ENCODE data around the gene SAP25. TPM values are rescaled to one million over a fixed set of nuclear protein-coding genes. Genes with fewer than 3 reads are reported as not detected.
"Not testable (repeated sequence)": the region's sequence is repeated elsewhere in the genome, so short reads cannot be mapped to it uniquely, and the experiment has no call there.

The SAP25 gene
- total RNA-seq, 4 donors from 2014 or later, result 2.4 to 8.4 (median 4.6) TPM

GRCh38 chr7:100545360-100546128 is 28.2 kb downstream of the SAP25 start:
- no peaks in the 10 kb centered on the region for H3K27me3 ChIP-seq
- H3K4me3 ChIP-seq, result peak overlapping the region in 2 of 4 donors; percentile 0 to 3
- peak overlapping the region; percentile 72 to 92 (median 82) for H3K27ac ChIP-seq
- DNase-seq (ENCODE audit: low spot score in 2 of 2), result peak in 1 of 2 donors; percentile 47
- peaks cover 0 to 8% (median 0%) of the 10 kb centered on the region in 3 donors for H3K36me3 ChIP-seq
- no peaks in the 10 kb centered on the region for H3K9me3 ChIP-seq
- peak; percentile 17 to 65 for TF ChIP-seq EP300 (IDR thresholded peaks at IDR 0.05)
- TF ChIP-seq POLR2A (IDR thresholded peaks at IDR 0.05), result no peak
- TF ChIP-seq, protein P1, sequence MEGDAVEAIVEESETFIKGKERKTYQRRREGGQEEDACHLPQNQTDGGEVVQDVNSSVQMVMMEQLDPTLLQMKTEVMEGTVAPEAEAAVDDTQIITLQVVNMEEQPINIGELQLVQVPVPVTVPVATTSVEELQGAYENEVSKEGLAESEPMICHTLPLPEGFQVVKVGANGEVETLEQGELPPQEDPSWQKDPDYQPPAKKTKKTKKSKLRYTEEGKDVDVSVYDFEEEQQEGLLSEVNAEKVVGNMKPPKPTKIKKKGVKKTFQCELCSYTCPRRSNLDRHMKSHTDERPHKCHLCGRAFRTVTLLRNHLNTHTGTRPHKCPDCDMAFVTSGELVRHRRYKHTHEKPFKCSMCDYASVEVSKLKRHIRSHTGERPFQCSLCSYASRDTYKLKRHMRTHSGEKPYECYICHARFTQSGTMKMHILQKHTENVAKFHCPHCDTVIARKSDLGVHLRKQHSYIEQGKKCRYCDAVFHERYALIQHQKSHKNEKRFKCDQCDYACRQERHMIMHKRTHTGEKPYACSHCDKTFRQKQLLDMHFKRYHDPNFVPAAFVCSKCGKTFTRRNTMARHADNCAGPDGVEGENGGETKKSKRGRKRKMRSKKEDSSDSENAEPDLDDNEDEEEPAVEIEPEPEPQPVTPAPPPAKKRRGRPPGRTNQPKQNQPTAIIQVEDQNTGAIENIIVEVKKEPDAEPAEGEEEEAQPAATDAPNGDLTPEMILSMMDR (IDR thresholded peaks at IDR 0.05), result peak in 2 of 5 experiments; percentile 14 to 17
- WGBS, 2 donors, result 20 to 29% methylated on average over 3 of the region's 3 CpGs
- peaks cover 4 to 88% (median 64%) of the 10 kb centered on the region in 4 donors for H3K4me1 ChIP-seq

DNA sequence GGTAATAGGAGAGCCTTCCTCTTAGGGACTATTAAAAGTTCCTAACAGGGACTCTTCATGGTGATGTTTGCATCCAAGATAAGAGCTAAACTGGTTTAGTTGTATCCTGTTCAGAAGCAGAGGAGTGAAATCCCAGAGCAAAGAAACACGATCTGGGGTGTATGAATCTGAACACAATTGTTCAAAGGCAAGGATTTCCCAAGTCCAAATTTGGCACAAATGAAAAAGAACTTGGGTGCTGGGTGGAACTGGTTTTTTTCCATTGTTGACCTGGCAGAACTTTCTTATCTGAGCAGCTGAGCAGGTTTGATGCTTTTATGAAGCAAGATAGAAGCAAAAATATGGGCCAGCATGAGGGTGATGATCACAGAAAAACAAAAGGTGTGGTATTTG is 28.7 kb downstream of the SAP25 start:
- H3K4me3 ChIP-seq, result peak overlapping the region in 1 of 4 donors; percentile 3
- H3K27me3 ChIP-seq, result no peaks in the 10 kb centered on the region
- WGBS, 2 donors, result 6 to 20% methylated on average over 1 of the region's 1 CpG
- DNase-seq (ENCODE audit: low spot score in 2 of 2), result no peak
- H3K36me3 ChIP-seq, result peaks cover 0 to 4% (median 0%) of the 10 kb centered on the region in 3 donors
- H3K4me1 ChIP-seq, result peaks cover 4 to 94% (median 69%) of the 10 kb centered on the region in 4 donors
- H3K9me3 ChIP-seq, result no peaks in the 10 kb centered on the region
- peak overlapping the region; percentile 72 to 92 (median 82) for H3K27ac ChIP-seq
- TF ChIP-seq, protein P1 (IDR thresholded peaks at IDR 0.05), result no peak
- TF ChIP-seq EP300 (IDR thresholded peaks at IDR 0.05), result peak in 1 of 2 donors; percentile 53
- TF ChIP-seq POLR2A (IDR thresholded peaks at IDR 0.05), result no peak

DNA sequence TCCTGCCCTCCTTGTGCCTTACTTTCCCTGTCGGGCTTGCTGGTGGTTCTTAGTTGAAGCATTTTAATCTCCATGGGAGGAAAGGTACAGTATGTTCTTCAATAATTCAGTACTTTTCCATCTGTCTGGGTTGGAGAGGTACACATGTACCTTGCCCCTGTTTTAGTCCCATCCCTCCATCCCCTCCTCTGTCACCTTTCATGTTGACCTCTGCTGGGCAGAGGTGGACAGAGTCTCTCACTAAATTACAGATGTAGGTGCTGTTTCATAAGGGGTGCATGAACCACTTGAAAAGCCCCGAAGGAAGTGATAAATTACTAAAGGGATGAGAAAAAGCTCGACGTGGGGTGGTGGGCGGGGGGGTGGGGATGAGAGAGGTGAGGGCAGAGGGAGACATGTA is 29.3 kb downstream of the SAP25 start:
- WGBS, 2 donors, result 40 to 45% methylated on average over 5 of the region's 5 CpGs
- Histone ChIP-seq H3K4me3 (no peak overlapping the region), H3K4me1 (peaks cover 4 to 100% (median 69%) of the 10 kb centered on the region in 4 donors)

GRCh38 chr7:100543586-100543985 is 30.1 kb downstream of the SAP25 start:
- WGBS, 2 donors, result 24 to 50% methylated on average over 1 of the region's 1 CpG
- peak overlapping the region; percentile 14 to 92 (median 82) for H3K27ac ChIP-seq
- no peaks in the 10 kb centered on the region for H3K9me3 ChIP-seq
- no peak for DNase-seq (ENCODE audit: low spot score in 2 of 2)
- TF ChIP-seq POLR2A (IDR thresholded peaks at IDR 0.05) (no peak), EP300 (IDR thresholded peaks at IDR 0.05) (no peak)
- TF ChIP-seq, protein P1 (IDR thresholded peaks at IDR 0.05), result no peak
- H3K4me3 ChIP-seq, result no peak overlapping the region
- H3K27me3 ChIP-seq, result no peaks in the 10 kb centered on the region
- no peaks in the 10 kb centered on the region for H3K36me3 ChIP-seq
- peaks cover 4 to 93% (median 62%) of the 10 kb centered on the region in 4 donors for H3K4me1 ChIP-seq

More for the DNA sequence above, 29.3 kb downstream of the SAP25 start:
- Histone ChIP-seq H3K27ac (peak overlapping the region; percentile 72 to 92 (median 82)), H3K27me3 (no peaks in the 10 kb centered on the region), H3K9me3 (no peaks in the 10 kb centered on the region), H3K36me3 (no peaks in the 10 kb centered on the region)
- no peak for DNase-seq (ENCODE audit: low spot score in 2 of 2)
- TF ChIP-seq, protein P1 (IDR thresholded peaks at IDR 0.05), result no peak
- TF ChIP-seq EP300 (IDR thresholded peaks at IDR 0.05) (no peak), POLR2A (IDR thresholded peaks at IDR 0.05) (no peak)

DNA sequence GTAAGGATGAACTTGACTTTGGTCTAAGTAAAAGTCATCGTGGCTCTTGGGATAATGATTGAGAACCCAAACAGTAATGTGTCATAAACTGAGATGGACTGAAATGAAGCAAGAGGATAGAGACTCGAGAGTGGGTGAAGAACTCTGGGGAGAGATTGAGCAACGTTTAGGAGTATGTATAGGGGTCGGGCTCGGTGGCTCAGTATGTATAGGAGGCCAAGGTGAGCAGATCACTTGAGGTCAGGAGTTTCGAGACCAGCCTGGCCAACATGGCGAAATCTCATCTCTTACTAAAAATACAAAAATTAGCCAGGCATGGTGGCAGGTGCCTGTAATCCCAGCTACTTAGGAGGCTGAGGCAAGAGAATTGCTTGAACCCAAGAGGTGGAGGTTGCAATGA is 32.4 kb downstream of the SAP25 start:
- whole genome bisulfite sequencing, 2 donors, result 81 to 84% methylated on average over 7 of the region's 7 CpGs
- not testable (repeated sequence) for H3K36me3 ChIP-seq; H3K27me3 ChIP-seq; H3K9me3 ChIP-seq; H3K4me3 ChIP-seq; DNase-seq (ENCODE audit: low spot score in 2 of 2)
- peak overlapping the region in 2 of 4 donors; percentile 15 to 34 for H3K27ac ChIP-seq
- H3K4me1 ChIP-seq, result peaks cover 0 to 77% (median 45%) of the 10 kb centered on the region in 4 donors

Data from tibial nerve (tissue), 4 donors.